ENCODE results near the gene MPHOSPH10.

GRCh38 chr2:71166812-71167211, 36.4 kb downstream of the MPHOSPH10 start:
- no peak for TF ChIP-seq POLR2A (IDR thresholded peaks at IDR 0.05)
- no peak for TF ChIP-seq CTCF (IDR thresholded peaks at IDR 0.05)
- TF ChIP-seq POLR2AphosphoS5 (IDR thresholded peaks at IDR 0.05; ENCODE audit: insufficient read depth in 1 of 2, low read depth in 1 of 2), result no peak

Measured in vagina (tissue), 2 donors.